Measurements from ENCODE around the gene TYRO3.
"Not testable (repeated sequence)": the region's sequence is repeated elsewhere in the genome, so short reads cannot be mapped to it uniquely, and the experiment has no call there.

The TYRO3 gene

GRCh38 chr15:41554915-41555314 lies 4.1 kb upstream of the TYRO3 start:
- DNase-seq, result no peak

GRCh38 chr15:41556677-41557076 lies 2.3 kb upstream of the TYRO3 start:
- DNase-seq, result peak; percentile 39

GRCh38 chr15:41557673-41558399 lies 1.2 kb upstream of the TYRO3 start:
- peak; percentile 66 for DNase-seq

- DNase-seq, result no peak
These were observed 299 bp downstream of the TYRO3 start for GRCh38 chr15:41559239-41559782.

- no peak for DNase-seq
These were observed 1.5 kb downstream of the TYRO3 start for GRCh38 chr15:41560572-41560874.

- no peak for DNase-seq
These were observed 2.2 kb downstream of the TYRO3 start for GRCh38 chr15:41561104-41561776.

- DNase-seq, result no peak
These were observed 2.7 kb downstream of the TYRO3 start for GRCh38 chr15:41561777-41562145.

GRCh38 chr15:41562244-41562643 lies 3.2 kb downstream of the TYRO3 start:
- peak; percentile 13 for DNase-seq

GRCh38 chr15:41562784-41563198 lies 3.8 kb downstream of the TYRO3 start:
- no peak for DNase-seq

- no peak for DNase-seq
These were observed 5.4 kb downstream of the TYRO3 start for GRCh38 chr15:41564286-41564959.

- DNase-seq, result no peak
These were observed 6.0 kb downstream of the TYRO3 start for GRCh38 chr15:41564960-41565502.

GRCh38 chr15:41565702-41566101 lies 6.7 kb downstream of the TYRO3 start:
- DNase-seq, result no peak

GRCh38 chr15:41566121-41566885 lies 7.3 kb downstream of the TYRO3 start:
- DNase-seq, result peak; percentile 67

GRCh38 chr15:41567261-41567660 lies 8.2 kb downstream of the TYRO3 start:
- no peak for DNase-seq

- DNase-seq, result no peak
These were observed 8.8 kb downstream of the TYRO3 start for GRCh38 chr15:41567862-41568261.

GRCh38 chr15:41568350-41569017 lies 9.5 kb downstream of the TYRO3 start:
- no peak for DNase-seq

GRCh38 chr15:41569232-41569631 lies 10.2 kb downstream of the TYRO3 start:
- not testable (repeated sequence) for DNase-seq

GRCh38 chr15:41570764-41571163 lies 11.8 kb downstream of the TYRO3 start:
- no peak for DNase-seq

GRCh38 chr15:41571948-41572347 lies 12.9 kb downstream of the TYRO3 start:
- no peak for DNase-seq

- no peak for DNase-seq
These were observed 13.9 kb downstream of the TYRO3 start for GRCh38 chr15:41572866-41573265.

- no peak for DNase-seq
These were observed 14.4 kb downstream of the TYRO3 start for GRCh38 chr15:41573396-41573795.

GRCh38 chr15:41574158-41574557 lies 15.1 kb downstream of the TYRO3 start:
- DNase-seq, result no peak
